PC-9 (cell line): Measurements from ENCODE around the gene FAM184A.

Source experiments
- CTCF ChIP-seq: fragments of 200-600 bp; sonication (generic); conservative IDR thresholded peaks from 2 replicates; pipeline ENCODE4 v1.6.1; 2017; ENCODE audit warnings: mixed run types, antibody characterized with exemption, mild to moderate bottlenecking, moderate library complexity
- EZH2 ChIP-seq: fragments of 200-600 bp; sonication (generic); IDR thresholded peaks from 2 replicates; pipeline ENCODE4 v1.8.0; 2017; ENCODE audit warnings: antibody characterized with exemption, low read depth

GRCh38 chr6:119043783-119044182 is 34.7 kb downstream of the FAM184A start:
- TF ChIP-seq CTCF (no peak), EZH2 (no peak)
